Measurements from ENCODE around the gene TGFBR3.

TGFBR3 gene

GRCh38 chr1:91731815-91732214 lies 154.1 kb downstream of the TGFBR3 start:
- no peaks in the 10 kb centered on the region for H3K36me3 ChIP-seq (replicated peaks)
- no peaks in the 10 kb centered on the region for H3K27me3 ChIP-seq (ENCODE audit: low read depth)
- H3K4me1 ChIP-seq: peaks cover 8% of the 10 kb centered on the region
- no peak for DNase-seq (ENCODE audit: low spot score in 2 of 2)
- no peaks in the 10 kb centered on the region for H3K9me3 ChIP-seq
- in situ Hi-C loops (cut with MboI; ENCODE audit: low sequenced_read_pairs): no loop called here
- no peak overlapping the region for H3K4me3 ChIP-seq

- no peak for DNase-seq (ENCODE audit: low spot score in 2 of 2)
- H3K36me3 ChIP-seq (replicated peaks): no peaks in the 10 kb centered on the region
- peaks cover 8% of the 10 kb centered on the region for H3K4me1 ChIP-seq
- no peaks in the 10 kb centered on the region for H3K9me3 ChIP-seq
- in situ Hi-C loops (cut with MboI; ENCODE audit: low sequenced_read_pairs): no loop called here
- H3K27me3 ChIP-seq (ENCODE audit: low read depth): no peaks in the 10 kb centered on the region
- H3K4me3 ChIP-seq: no peak overlapping the region
These were observed 154.9 kb downstream of the TGFBR3 start for GRCh38 chr1:91730801-91731732.

- Histone ChIP-seq H3K27me3 (ENCODE audit: low read depth) (no peaks in the 10 kb centered on the region), H3K4me1 (peaks cover 8% of the 10 kb centered on the region), H3K36me3 (replicated peaks) (no peaks in the 10 kb centered on the region), H3K4me3 (no peak overlapping the region), H3K9me3 (no peaks in the 10 kb centered on the region)
- in situ Hi-C loops (cut with MboI; ENCODE audit: low sequenced_read_pairs): no loop called here
- DNase-seq (ENCODE audit: low spot score in 2 of 2): no peak
These were observed 156.2 kb downstream of the TGFBR3 start for GRCh38 chr1:91729621-91730358.

DNA sequence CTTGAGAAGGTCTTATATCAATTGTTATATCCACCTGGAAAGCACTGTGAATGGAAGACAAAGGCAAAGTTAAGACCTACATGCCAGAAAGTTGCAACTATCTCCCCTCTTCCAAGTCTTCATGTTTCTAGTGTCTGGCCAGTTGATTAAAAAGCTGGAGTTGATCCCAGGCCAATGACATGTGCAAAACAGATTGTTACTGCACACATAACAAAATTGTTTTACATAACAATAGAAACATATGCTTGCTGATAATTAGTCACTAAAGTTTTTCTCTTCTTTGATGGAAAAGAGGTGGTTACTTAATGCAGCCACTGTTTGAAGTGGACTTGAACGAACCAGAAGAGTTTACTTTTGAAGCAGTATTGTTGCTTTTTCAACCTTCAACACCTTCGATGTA lies 158.2 kb downstream of the TGFBR3 start:
- no peak for DNase-seq (ENCODE audit: low spot score in 2 of 2)
- H3K36me3 ChIP-seq (replicated peaks): no peaks in the 10 kb centered on the region
- in situ Hi-C loops (cut with MboI; ENCODE audit: low sequenced_read_pairs): no loop called here

GRCh38 chr1:91725989-91726721 lies 159.8 kb downstream of the TGFBR3 start:
- H3K9me3 ChIP-seq: no peaks in the 10 kb centered on the region
- peaks cover 8% of the 10 kb centered on the region for H3K4me1 ChIP-seq
- DNase-seq (ENCODE audit: low spot score in 2 of 2): no peak
- H3K27me3 ChIP-seq (ENCODE audit: low read depth): no peaks in the 10 kb centered on the region
- H3K36me3 ChIP-seq (replicated peaks): no peaks in the 10 kb centered on the region
- in situ Hi-C loops (cut with MboI; ENCODE audit: low sequenced_read_pairs): no loop called here
- no peak overlapping the region for H3K4me3 ChIP-seq

More for the DNA sequence above, 158.2 kb downstream of the TGFBR3 start:
- Histone ChIP-seq H3K9me3 (no peaks in the 10 kb centered on the region), H3K4me1 (peaks cover 8% of the 10 kb centered on the region), H3K27me3 (ENCODE audit: low read depth) (no peaks in the 10 kb centered on the region), H3K4me3 (no peak overlapping the region)

GRCh38 chr1:91725618-91725988 lies 160.3 kb downstream of the TGFBR3 start:
- in situ Hi-C loops (cut with MboI; ENCODE audit: low sequenced_read_pairs): no loop called here
- DNase-seq (ENCODE audit: low spot score in 2 of 2): no peak
- no peak overlapping the region for H3K4me3 ChIP-seq
- H3K27me3 ChIP-seq (ENCODE audit: low read depth): no peaks in the 10 kb centered on the region
- no peaks in the 10 kb centered on the region for H3K9me3 ChIP-seq
- no peaks in the 10 kb centered on the region for H3K36me3 ChIP-seq (replicated peaks)
- H3K4me1 ChIP-seq: peaks cover 8% of the 10 kb centered on the region

- Histone ChIP-seq H3K27me3 (ENCODE audit: low read depth) (no peaks in the 10 kb centered on the region), H3K36me3 (replicated peaks) (no peaks in the 10 kb centered on the region), H3K4me3 (no peak overlapping the region), H3K9me3 (no peaks in the 10 kb centered on the region), H3K4me1 (peaks cover 8% of the 10 kb centered on the region)
- in situ Hi-C loops (cut with MboI; ENCODE audit: low sequenced_read_pairs): no loop called here
- no peak for DNase-seq (ENCODE audit: low spot score in 2 of 2)
These were observed 161.3 kb downstream of the TGFBR3 start for GRCh38 chr1:91724644-91725043.

DNA sequence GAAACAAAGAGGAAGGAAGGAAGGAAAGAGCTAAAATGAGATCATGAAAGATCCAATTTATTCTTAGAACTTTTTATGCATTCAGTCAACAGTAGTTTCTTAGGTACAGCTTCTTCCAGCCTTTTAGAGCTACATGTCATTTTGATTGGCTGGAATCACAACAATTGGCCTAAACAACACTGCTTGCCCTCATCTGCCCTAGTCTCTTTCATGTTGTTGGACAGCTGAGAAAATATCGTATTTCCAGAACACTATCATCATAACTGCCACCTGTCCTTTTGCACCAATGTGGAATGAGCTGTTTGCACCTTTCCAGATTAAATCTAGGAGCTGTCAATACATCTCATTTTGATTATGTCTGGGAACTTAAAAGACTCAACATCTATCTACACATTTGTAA lies 161.7 kb downstream of the TGFBR3 start:
- Histone ChIP-seq H3K4me3 (no peak overlapping the region), H3K9me3 (no peaks in the 10 kb centered on the region), H3K27me3 (ENCODE audit: low read depth) (no peaks in the 10 kb centered on the region), H3K36me3 (replicated peaks) (no peaks in the 10 kb centered on the region), H3K4me1 (peaks cover 8% of the 10 kb centered on the region)
- in situ Hi-C loops (cut with MboI; ENCODE audit: low sequenced_read_pairs): no loop called here
- DNase-seq (ENCODE audit: low spot score in 2 of 2): no peak

GRCh38 chr1:91720044-91720443 lies 165.9 kb downstream of the TGFBR3 start:
- no peaks in the 10 kb centered on the region for H3K4me1 ChIP-seq
- DNase-seq (ENCODE audit: low spot score in 2 of 2): no peak
- H3K9me3 ChIP-seq: no peaks in the 10 kb centered on the region
- no peak overlapping the region for H3K4me3 ChIP-seq
- no peaks in the 10 kb centered on the region for H3K36me3 ChIP-seq (replicated peaks)
- in situ Hi-C loops (cut with MboI; ENCODE audit: low sequenced_read_pairs): no loop called here
- H3K27me3 ChIP-seq (ENCODE audit: low read depth): no peaks in the 10 kb centered on the region

DNA sequence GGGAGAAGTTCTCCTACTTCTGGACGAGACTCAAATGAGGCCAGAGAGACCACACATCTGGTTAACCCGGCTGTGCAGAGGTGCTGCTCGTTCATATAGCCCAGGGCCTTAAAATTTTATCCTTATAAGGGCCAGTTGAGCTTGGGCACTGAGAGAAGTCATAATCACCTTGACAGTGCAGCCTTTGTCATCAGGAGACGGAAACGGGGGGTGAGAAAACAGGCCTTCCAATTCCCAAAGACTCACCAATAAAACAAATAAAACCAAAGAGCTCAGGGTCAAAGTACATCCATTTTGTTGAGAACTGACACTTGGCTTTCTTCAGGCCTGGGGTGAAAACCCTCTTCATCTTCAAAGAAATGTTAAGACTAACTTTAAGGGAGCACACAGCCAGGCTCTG lies 167.1 kb downstream of the TGFBR3 start:
- DNase-seq (ENCODE audit: low spot score in 2 of 2): no peak
- in situ Hi-C loops (cut with MboI; ENCODE audit: low sequenced_read_pairs): no loop called here
- Histone ChIP-seq H3K9me3 (no peaks in the 10 kb centered on the region), H3K27me3 (ENCODE audit: low read depth) (no peaks in the 10 kb centered on the region), H3K36me3 (replicated peaks) (no peaks in the 10 kb centered on the region), H3K4me1 (no peaks in the 10 kb centered on the region), H3K4me3 (no peak overlapping the region)

DNA sequence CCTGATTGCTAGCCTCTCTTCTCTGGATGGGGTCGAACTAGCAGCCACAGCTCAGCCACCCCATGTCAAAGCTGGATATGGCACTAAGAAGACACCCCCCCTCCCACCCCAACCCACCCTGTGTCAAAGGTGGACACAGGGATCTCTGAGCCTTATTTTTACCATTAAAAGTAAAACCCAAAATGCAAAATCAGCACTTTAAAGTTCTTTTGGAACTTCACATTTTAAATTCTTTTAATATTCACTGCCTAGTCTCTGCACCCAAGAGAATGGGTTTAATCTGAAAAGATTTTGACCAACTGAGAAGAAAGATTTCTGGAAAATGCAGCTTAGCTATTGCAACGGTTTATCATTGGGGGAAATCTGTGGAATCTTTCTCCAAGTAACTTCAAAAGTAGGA lies 167.6 kb downstream of the TGFBR3 start:
- no peaks in the 10 kb centered on the region for H3K27me3 ChIP-seq (ENCODE audit: low read depth)
- in situ Hi-C loops (cut with MboI; ENCODE audit: low sequenced_read_pairs): no loop called here

GRCh38 chr1:91717839-91718238 lies 168.1 kb downstream of the TGFBR3 start:
- DNase-seq (ENCODE audit: low spot score in 2 of 2): no peak
- H3K9me3 ChIP-seq: no peaks in the 10 kb centered on the region
- no peaks in the 10 kb centered on the region for H3K27me3 ChIP-seq (ENCODE audit: low read depth)
- no peak overlapping the region for H3K4me3 ChIP-seq
- no peaks in the 10 kb centered on the region for H3K36me3 ChIP-seq (replicated peaks)
- in situ Hi-C loops (cut with MboI; ENCODE audit: low sequenced_read_pairs): no loop called here
- no peaks in the 10 kb centered on the region for H3K4me1 ChIP-seq

More for the DNA sequence above, 167.6 kb downstream of the TGFBR3 start:
- no peaks in the 10 kb centered on the region for H3K4me1 ChIP-seq
- H3K4me3 ChIP-seq: no peak overlapping the region
- H3K36me3 ChIP-seq (replicated peaks): no peaks in the 10 kb centered on the region
- DNase-seq (ENCODE audit: low spot score in 2 of 2): no peak
- no peaks in the 10 kb centered on the region for H3K9me3 ChIP-seq

- Histone ChIP-seq H3K4me1 (no peaks in the 10 kb centered on the region), H3K36me3 (replicated peaks) (no peaks in the 10 kb centered on the region), H3K9me3 (no peaks in the 10 kb centered on the region), H3K4me3 (no peak overlapping the region), H3K27me3 (ENCODE audit: low read depth) (no peaks in the 10 kb centered on the region)
- DNase-seq (ENCODE audit: low spot score in 2 of 2): no peak
- in situ Hi-C loops (cut with MboI; ENCODE audit: low sequenced_read_pairs): no loop called here
These were observed 169.6 kb downstream of the TGFBR3 start for GRCh38 chr1:91716339-91716738.
